ENCODE results near the gene HM13. TPM values are rescaled to one million over a fixed set of nuclear protein-coding genes. Genes with fewer than 3 reads are reported as not detected.
A peak's percentile ranks its signal among the peaks of the same experiment; 100 is the strongest.

The HM13 gene
- total and polyA plus RNA-seq, 2 donors (not counting 3 experiments of a cell fraction or from before 2014, with no cell fraction given): 211 to 218 TPM

DNA sequence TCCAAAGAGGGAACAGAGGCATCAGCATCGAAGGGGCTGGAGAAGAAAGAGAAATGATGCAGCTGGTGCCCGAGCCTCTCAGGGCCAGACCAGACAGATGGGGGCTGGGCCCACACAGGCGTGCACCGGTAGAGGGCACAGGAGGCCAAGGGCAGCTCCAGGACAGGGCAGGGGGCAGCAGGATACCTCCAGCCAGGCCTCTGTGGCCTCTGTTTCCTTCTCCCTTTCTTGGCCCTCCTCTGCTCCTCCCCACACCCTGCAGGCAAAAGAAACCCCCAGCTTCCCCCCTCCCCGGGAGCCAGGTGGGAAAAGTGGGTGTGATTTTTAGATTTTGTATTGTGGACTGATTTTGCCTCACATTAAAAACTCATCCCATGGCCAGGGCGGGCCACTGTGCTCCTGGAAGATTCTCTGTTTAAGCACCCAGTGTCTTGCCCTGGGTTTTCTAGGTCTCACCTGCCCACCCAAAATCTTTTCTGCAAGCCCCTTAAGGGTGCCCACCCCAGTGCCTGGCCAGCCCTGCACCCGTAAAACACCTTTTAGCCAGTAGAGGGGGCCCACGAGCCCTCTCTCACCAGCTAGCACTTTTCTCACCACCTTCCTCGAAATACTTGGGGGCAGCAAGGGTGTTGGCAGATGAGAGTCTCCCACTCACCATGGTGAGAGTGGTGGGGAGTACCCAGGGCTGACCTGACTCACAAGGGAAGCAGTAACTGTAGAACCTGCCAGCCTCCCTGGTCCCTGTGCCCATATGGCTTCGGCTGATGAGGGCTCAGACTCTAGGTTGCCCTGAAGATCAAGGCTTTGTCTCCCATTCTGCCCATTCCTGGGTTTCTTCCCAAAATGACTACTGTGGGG is 55.1 kb downstream of the HM13 start:
- Histone ChIP-seq H3K36me3 (ENCODE audit: control insufficient read depth in 2 of 2, extremely low read depth in 1 of 2, insufficient read depth in 2 of 2, low read length in 2 of 2) (peaks cover 0 to 6% of the 10 kb centered on the region in 2 experiments), H3K4me2 (ENCODE audit: insufficient read depth, low read length) (no peak overlapping the region), H3K79me2 (ENCODE audit: control insufficient read depth, insufficient read depth, low read length) (no peaks in the 10 kb centered on the region), H3K27ac (ENCODE audit: insufficient read depth, low read depth, low read length) (peak overlapping the region; percentile 59), H3K4me3 (replicated peaks in 1 of 3; ENCODE audit: insufficient read depth in 1 of 3, low read depth in 1 of 3, low read length in 3 of 3) (no peak overlapping the region), H3K9me3 (replicated peaks; ENCODE audit: control insufficient read depth, insufficient read depth, low read length) (no peaks in the 10 kb centered on the region), H2AFZ (ENCODE audit: low read depth, low read length) (no peak overlapping the region), H3K9ac (replicated peaks; ENCODE audit: extremely low read depth, insufficient read depth, low read length) (no peak overlapping the region), H3K27me3 (ENCODE audit: control insufficient read depth in 2 of 2, insufficient read depth in 2 of 2, low read length in 2 of 2) (no peaks in the 10 kb centered on the region), H4K20me1 (replicated peaks; ENCODE audit: control insufficient read depth, extremely low read depth, insufficient read depth, low read length) (no peaks in the 10 kb centered on the region), H3K9me1 (replicated peaks; ENCODE audit: control insufficient read depth, extremely low read depth, insufficient read depth, low read length) (no peaks in the 10 kb centered on the region), H3K4me1 (ENCODE audit: control insufficient read depth, extremely low read depth, insufficient read depth, low read length) (peaks cover 45% of the 10 kb centered on the region)
- dilution Hi-C loops (cut with MboI; ENCODE audit: extremely low pct_ligation_motif_present, low sequenced_read_pairs): no loop called here
- ChIA-PET POLR2A (interaction anchor here (1.4 to 3.9 kb wide), 3 partner anchors 36 to 43 kb away, joined by 6 to 29 read pairs (median 7); partner anchors contain the start of gene ID1), CTCF (interaction anchor here (0.6 to 30.9 kb wide), 13 partner anchors 9 to 154 kb away, joined by 3 to 1817 read pairs (median 5); partner anchors contain the start of genes BCL2L1 and ID1)
- DNase-seq (ENCODE audit: low read depth, low spot score) (peak; percentile 63), FAIRE-seq (peak; percentile 76)
- intact Hi-C loops (cut with micrococcal nuclease): loop anchor here (1.0 kb wide), 1 partner anchor 43 kb away; no protein-coding TSS in a partner anchor
- TF ChIP-seq, protein P1, sequence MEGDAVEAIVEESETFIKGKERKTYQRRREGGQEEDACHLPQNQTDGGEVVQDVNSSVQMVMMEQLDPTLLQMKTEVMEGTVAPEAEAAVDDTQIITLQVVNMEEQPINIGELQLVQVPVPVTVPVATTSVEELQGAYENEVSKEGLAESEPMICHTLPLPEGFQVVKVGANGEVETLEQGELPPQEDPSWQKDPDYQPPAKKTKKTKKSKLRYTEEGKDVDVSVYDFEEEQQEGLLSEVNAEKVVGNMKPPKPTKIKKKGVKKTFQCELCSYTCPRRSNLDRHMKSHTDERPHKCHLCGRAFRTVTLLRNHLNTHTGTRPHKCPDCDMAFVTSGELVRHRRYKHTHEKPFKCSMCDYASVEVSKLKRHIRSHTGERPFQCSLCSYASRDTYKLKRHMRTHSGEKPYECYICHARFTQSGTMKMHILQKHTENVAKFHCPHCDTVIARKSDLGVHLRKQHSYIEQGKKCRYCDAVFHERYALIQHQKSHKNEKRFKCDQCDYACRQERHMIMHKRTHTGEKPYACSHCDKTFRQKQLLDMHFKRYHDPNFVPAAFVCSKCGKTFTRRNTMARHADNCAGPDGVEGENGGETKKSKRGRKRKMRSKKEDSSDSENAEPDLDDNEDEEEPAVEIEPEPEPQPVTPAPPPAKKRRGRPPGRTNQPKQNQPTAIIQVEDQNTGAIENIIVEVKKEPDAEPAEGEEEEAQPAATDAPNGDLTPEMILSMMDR (IDR thresholded peaks at IDR 0.05; ENCODE audit: extremely low read depth in 1 of 2, insufficient read depth in 1 of 2, low read depth in 1 of 2, low read length in 2 of 2): peak; percentile 81 to 90
- TF ChIP-seq EZH2 (IDR thresholded peaks at IDR 0.05; ENCODE audit: borderline replicate concordance, low read depth, low read length, severe bottlenecking): no peak
- TF ChIP-seq GATA2 (IDR thresholded peaks at IDR 0.05; ENCODE audit: insufficient read depth, insufficient read length, low read depth, low read length): no peak
- TF ChIP-seq POLR2A (IDR thresholded peaks at IDR 0.05; ENCODE audit: low read depth, low read length): peak; percentile 27
- BruUV-seq (replicated peaks): no TSS peak

All from endothelial cell of umbilical vein (primary cell).